ENCODE measurements around the gene VAMP4. TPM values are rescaled to one million over a fixed set of nuclear protein-coding genes. Genes with fewer than 3 reads are reported as not detected.

VAMP4 gene
- total RNA-seq, 1 experiment from 2014 or later, result 6.3 TPM

DNA sequence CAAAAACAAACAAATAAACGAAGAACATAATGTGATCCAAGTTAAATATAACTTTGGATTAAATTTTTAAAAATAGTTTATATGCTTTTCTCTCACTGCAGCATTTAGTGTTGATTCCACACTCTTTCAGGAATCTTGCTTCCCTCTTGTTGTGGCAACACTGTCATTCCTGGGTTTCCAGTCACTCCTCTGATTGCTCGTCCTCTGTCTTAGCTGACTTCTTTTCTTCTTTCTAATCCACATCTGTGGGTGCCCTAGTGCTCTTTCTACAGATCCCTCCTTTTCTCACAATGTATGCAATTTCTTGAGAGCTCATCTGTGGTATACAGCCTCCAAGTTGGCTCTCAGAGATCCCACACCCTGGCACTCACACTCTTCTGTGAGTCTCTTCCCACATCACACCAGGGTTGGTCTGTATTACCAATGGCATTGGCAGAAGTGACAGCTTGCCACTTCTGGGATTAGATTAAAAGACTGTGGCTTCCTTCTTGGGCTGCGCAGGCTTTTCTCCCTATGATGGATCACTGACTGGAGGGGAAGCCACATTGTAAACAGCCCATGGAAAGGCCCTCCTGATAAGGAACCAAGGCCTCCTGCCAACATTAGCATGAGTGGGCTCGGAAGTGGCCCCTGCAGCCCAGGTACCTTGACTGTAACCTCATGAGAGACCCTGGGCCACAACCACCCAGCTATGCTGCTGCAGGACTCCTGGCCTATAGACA lies 77.8 kb downstream of the VAMP4 start:
- no peak overlapping the region for H3K9ac ChIP-seq (ENCODE audit: low read length)
- DNase-seq (ENCODE audit: low read depth, low spot score) (no peak), ATAC-seq (no peak)
- intact Hi-C loops (cut with micrococcal nuclease), result no loop called here
- no peaks in the 10 kb centered on the region for H3K9me3 ChIP-seq (ENCODE audit: control insufficient read depth in 1 of 2, insufficient read depth in 1 of 2, low read depth in 1 of 2, low read length in 2 of 2)
- H4K20me1 ChIP-seq (ENCODE audit: insufficient read depth), result no peaks in the 10 kb centered on the region
- RAD21 ChIA-PET (ENCODE audit: low non-redundant PET in 1 of 2, low total read pairs in 2 of 2, uncharacterized antibody in 2 of 2, unreplicated experiment in 2 of 2), result no interaction called here
- CTCF ChIA-PET, result no interaction called here
- no peak overlapping the region for H3K4me2 ChIP-seq (ENCODE audit: low read length)
- H3K4me1 ChIP-seq (ENCODE audit: control insufficient read depth in 1 of 2, insufficient read depth in 2 of 2, low read length in 2 of 2), result peaks cover 0 to 7% of the 10 kb centered on the region in 2 experiments; a peak in 3 of 4 replicates
- no peak overlapping the region for H3K27ac ChIP-seq (ENCODE audit: low read depth, low read length)
- no TSS peak for BruUV-seq (replicated peaks)
- TF ChIP-seq EZH2phosphoT487 (IDR thresholded peaks at IDR 0.05; ENCODE audit: borderline replicate concordance) (no peak), CBX3 (IDR thresholded peaks at IDR 0.05; ENCODE audit: low read depth) (no peak)
- TF ChIP-seq, protein P1, sequence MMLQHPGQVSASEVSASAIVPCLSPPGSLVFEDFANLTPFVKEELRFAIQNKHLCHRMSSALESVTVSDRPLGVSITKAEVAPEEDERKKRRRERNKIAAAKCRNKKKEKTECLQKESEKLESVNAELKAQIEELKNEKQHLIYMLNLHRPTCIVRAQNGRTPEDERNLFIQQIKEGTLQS (IDR thresholded peaks at IDR 0.05), result no peak
- TF ChIP-seq, protein P2, sequence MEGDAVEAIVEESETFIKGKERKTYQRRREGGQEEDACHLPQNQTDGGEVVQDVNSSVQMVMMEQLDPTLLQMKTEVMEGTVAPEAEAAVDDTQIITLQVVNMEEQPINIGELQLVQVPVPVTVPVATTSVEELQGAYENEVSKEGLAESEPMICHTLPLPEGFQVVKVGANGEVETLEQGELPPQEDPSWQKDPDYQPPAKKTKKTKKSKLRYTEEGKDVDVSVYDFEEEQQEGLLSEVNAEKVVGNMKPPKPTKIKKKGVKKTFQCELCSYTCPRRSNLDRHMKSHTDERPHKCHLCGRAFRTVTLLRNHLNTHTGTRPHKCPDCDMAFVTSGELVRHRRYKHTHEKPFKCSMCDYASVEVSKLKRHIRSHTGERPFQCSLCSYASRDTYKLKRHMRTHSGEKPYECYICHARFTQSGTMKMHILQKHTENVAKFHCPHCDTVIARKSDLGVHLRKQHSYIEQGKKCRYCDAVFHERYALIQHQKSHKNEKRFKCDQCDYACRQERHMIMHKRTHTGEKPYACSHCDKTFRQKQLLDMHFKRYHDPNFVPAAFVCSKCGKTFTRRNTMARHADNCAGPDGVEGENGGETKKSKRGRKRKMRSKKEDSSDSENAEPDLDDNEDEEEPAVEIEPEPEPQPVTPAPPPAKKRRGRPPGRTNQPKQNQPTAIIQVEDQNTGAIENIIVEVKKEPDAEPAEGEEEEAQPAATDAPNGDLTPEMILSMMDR (IDR thresholded peaks at IDR 0.05 in 2 of 3, conservative IDR thresholded peaks at IDR 0.05 in 1 of 3; ENCODE audit: borderline replicate concordance in 1 of 3, insufficient read depth in 1 of 3, low read depth in 2 of 3, low read length in 2 of 3), result no peak
- H2AFZ ChIP-seq (ENCODE audit: low read depth, low read length, poor library complexity, severe bottlenecking), result no peak overlapping the region
- no peaks in the 10 kb centered on the region for H3K9me2 ChIP-seq (ENCODE audit: insufficient read depth)
- H3K4me3 ChIP-seq (replicated peaks in 1 of 2; ENCODE audit: low read depth in 1 of 2, low read length in 2 of 2), result no peak overlapping the region
- no peaks in the 10 kb centered on the region for H3K27me3 ChIP-seq (ENCODE audit: insufficient read depth, low read length)
- POLR2A ChIA-PET, result no interaction called here
- H3K79me2 ChIP-seq (ENCODE audit: insufficient read depth, low read length), result no peaks in the 10 kb centered on the region
- no peaks in the 10 kb centered on the region for H3K36me3 ChIP-seq (ENCODE audit: control insufficient read depth in 1 of 2, insufficient read depth in 2 of 2, low read length in 2 of 2)

Data from HCT116 (cell line).